GM21825 (cell line): ENCODE data around the gene PHLDA2.

Source experiments
- ATAC-seq: cut with Tn5 transposase; IDR thresholded peaks from one replicate; pipeline ENCODE4 v1.9.1; 2021; ENCODE audit warnings: mild to moderate bottlenecking, moderate library complexity; ENCODE audit not compliant: unreplicated experiment

The PHLDA2 gene

GRCh38 chr11:2898366-2899079 is 30.7 kb downstream of the PHLDA2 start:
- no peak for ATAC-seq

DNA sequence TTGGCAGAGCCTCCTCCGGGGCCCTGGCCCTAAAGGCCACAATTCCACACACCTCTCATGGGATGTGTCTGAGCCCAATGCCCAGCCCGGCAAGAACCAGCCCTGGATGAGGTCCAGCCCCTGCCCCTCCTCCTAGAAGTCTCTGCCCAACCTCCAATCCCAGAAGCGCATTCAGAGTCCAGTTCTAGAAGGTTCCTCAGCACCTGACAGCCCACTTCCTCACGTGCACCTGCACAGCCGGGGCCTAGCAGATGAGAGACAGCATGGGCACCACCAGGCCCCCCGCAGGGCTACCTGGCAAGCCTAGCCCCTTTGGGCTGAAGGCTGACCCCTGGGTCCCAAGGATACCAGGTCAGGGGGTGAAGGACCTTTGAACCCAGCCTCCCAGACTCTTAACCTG is 32.2 kb downstream of the PHLDA2 start:
- no peak for ATAC-seq

DNA sequence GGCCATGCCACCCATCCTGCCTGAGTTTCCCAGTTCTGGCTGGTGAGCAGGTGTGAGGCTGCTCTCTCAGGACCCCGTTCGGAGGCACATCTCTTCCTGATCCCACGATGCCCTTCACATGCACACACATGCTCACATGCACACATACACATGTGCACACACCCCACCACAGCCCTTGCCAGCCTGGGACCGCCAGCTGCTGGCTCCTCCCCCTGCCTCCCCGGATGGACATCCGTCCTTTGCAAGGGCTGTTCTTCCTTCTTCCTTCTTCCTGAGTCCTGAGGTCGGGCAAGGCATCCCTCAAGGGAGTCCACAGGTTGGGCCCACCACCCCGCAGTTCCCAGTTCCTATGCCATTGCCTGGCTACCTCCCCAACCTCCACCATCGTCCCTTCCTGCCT is 33.2 kb downstream of the PHLDA2 start:
- ATAC-seq: no peak

GRCh38 chr11:2893935-2894334 is 35.3 kb downstream of the PHLDA2 start:
- ATAC-seq: no peak

DNA sequence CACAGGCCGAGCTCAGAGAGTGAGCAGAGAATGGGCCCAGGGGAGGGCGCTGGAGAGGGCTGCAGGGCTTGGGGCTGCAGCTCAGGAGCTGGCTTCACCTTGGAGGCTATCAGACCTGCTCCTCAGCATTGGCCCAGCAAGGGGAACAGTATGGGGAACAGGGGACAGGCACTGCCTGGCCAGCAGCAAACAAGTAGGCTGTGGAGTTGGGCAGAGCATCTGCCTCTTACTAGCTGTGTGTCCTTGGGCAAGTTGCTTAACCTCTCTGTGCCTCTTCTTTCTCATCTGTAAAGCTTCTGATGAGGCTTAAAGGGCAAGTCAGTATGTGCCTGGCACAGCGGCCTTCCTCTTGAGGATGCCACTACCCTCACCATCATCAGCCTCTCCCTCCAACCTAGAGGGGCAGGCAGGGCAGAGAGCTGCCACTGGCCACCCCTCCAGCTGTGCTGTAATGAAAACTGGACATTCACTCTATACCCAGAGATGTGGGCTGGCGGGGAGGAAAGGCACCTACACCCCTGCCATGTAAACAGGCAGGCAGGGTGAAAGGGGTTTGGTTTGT is 36.2 kb downstream of the PHLDA2 start:
- no peak for ATAC-seq

GRCh38 chr11:2892215-2892966 is 36.8 kb downstream of the PHLDA2 start:
- ATAC-seq: no peak

- no peak for ATAC-seq
These were observed 37.6 kb downstream of the PHLDA2 start for GRCh38 chr11:2891326-2892214.

DNA sequence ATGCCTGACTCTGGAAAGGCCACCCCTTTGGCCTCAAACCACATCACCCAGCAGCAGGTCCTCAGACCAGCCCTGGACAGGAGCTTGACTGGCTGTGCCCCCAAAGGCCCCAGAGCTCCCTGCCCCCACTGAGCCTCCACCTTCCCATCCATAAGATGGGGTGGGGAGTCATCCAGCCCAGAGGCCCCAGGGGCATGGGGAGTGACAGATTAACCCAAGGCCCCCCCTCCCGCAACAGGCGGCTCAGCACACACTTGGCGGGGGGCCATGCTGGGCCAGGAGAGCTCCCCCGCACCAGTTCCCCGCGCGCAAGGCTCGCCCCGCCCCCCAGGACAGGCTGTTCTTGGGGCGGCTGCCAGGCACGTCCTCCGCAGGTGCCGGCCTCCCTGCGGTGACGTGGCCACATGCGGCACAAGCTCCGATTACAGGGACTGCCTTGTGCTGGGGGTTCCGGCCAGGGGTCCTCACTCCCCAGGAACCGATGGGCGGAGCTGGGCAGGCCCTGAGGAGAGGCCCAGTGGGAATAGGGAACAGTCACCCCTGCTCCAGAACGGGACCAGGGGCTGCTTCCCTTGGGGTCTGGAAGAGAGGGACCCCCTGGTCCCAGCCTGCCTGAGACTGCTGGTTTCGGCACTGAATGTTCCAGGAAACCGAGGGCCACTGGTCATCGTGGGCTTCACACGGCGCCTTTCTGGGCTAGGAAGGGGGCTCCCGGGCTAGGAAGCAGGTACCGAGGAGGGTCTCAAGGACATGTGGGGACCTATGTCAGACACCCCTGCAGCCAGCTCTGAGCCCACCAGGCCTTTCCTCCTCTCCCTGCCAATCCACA is 38.5 kb downstream of the PHLDA2 start:
- ATAC-seq: no peak

DNA sequence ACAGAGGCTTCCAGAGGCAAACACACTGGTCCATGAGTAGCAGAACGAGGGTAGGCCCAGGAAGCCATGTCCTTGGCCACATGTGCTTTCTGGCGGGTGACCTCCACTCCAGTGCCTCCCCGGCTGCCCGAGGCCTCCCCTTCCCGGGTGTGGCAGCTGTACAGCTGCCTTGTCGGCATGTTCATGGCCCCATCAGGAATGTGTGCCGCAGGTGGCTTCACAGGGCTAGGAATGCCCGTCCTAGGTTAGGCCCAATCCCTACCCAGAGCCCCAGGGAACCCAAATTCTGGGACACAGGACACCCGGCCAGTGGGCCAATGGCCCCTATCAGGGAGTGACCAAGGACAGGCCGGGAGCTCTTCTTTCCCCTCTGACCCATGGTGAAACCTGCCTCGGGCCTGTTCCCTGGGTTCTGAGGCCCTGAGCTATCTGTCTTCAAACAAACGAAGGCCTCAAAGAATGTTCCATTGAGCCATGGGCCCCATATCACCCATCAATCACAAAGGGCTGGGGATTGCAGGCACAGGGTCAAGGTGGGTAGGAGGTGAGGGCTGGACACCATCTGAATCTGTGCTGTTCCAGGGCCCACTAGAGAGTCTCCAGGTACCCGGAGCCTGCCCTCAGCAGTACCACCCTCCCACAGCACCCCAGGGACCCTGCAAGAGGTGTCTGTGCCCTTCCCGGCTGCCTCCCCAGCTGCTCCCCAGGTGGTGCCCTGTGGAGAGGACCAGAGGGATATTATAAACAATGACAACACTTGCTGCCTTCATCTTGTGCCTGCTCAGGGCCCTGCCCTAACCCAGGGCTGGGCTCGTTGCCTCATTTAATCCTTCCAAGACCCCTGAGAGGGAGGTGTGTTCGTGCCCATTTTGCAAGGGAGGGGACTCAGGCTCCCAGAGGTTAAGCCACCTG is 39.6 kb downstream of the PHLDA2 start:
- no peak for ATAC-seq

DNA sequence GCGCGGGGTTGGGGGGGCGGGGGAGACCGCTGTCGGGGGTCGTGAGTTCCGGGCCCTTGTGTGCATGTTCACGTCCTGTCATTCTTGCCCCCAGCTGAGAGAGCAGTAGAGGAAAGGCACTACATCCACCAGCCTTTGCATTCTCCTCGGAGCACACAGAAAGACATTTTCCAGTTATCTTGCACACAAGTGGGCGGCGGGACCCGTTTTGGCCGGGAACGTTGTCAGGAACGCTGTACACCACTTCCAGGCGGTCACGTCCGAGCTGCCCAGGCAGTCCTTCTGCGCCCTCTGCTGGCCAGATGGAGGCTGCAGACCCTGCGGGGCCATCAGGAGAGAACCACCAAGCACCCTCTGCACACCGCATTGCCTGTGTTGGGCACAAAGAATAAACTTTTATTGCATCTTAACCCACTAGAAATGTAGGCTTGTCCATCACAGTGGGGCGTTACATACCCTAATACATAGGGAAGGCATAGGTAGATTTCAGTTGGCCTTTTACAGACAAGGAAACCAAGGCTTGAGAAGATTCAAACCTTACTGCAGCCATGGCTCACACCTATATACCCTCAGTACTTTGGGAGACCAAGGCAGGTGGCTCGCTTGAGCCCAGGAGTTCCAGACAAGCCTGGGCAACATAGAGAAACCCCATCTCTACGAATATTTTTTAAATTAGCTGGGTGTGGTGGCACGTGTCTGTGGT is 40.8 kb downstream of the PHLDA2 start:
- no peak for ATAC-seq

DNA sequence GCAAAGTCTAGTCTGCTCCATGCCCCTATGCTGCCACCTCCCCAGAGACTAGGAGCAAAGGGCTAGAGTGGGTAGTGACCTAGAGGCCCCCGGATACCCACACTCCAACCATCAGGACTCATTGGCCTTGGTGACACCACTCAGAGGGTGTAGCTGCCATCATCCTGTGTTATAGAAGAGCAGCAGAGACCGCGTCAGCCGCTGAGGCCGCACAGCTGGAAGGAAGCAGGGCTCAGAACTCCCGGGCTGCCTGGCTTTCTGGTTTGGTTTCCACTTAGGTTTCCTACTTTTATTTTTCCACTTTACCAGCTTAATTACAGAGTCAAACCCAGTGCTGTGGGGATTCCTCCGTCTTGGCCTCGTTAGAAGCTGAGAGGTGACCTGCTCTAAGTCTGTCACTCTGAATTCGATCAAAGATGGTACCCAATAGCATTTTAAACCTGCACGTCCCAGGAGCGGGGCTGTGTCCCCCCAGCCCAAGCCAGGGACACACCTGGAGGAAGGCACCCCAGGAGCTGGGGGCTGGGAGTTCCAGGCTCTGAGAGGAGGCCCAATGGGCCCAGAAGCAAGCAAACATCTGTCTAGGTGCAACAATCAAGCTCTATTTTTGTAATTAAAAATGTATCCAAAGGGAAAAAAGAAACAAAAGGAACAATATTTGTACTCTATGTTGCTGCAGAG is 41.6 kb downstream of the PHLDA2 start:
- no peak for ATAC-seq

DNA sequence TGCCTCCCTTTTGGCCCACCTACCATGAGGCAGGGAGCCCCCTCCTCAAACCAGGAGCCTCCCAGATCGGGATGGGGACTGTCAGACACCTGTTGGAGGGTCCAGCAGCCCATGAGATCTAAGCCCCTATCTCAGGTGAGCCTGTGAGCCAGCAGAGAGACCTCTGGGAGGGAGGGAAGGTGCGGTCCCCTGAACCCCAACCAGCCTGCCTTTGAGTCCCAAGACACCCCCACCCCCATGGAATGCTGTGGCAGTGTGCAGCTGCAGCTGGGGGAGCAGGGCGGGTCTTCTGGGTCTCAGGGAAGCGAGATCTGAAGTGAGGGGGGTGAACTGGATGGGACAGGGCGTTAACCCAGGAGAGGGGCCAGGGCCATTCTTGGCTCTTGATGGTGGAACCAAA is 42.3 kb downstream of the PHLDA2 start:
- ATAC-seq: no peak

- peak; percentile 10 for ATAC-seq
These were observed 42.9 kb downstream of the PHLDA2 start for GRCh38 chr11:2886191-2886894.

DNA sequence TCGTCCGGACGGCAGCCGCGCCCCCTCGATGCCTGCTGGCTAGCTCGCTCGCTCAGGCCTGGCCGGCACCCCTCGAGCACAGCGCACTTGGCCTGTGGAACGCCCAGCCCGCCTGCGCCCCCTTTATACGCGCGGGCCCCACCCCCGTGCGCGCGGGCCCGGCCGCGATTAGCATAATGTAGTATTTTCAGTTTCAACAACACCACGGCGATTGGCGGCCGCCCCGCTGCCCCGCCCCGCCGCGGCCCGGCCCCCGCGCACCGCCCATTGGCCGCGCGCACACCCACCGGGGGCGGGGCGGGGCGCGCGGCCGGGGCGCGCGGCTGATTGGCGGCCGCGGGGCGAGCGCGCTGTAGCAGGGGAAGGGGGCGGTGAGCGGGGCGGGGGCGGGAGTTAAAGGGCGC is 43.5 kb downstream of the PHLDA2 start, which contains the start of gene CDKN1C:
Gene CDKN1C, minus strand, starts transcription at position 98 of the 404 bp plus-strand sequence. CDS start 319 bp downstream, outside the sequence.
- ATAC-seq: peak; percentile 62

DNA sequence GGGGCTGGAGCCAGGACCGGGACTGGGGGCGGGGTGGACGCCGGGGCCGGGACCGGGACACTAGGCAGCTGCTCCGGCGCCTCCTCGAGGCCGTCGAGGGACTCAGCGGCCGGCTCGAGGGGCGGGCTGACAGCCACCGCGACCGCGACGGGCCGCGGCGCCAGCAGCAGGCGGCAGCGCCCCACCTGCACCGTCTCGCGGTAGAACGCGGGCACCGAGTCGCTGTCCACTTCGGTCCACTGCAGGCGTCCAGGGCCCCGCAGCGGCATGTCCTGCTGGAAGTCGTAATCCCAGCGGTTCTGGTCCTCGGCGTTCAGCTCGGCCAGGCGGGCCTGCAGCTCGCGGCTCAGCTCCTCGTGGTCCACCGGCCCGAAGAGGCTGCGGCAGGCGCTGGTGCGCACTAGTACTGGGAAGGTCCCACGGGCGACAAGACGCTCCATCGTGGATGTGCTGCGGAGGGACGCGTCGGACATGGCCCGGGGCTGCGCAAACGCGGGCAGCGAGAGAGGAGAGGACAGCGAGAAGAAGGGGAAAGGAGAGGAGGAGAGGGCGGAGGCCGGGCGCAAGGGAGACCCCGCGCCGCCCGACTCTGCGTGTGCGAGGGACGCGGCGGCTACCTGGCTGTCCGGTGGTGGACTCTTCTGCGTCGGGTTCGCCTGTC is 44.1 kb downstream of the PHLDA2 start:
- peak; percentile 3 for ATAC-seq

- no peak for ATAC-seq
These were observed 45.0 kb downstream of the PHLDA2 start for GRCh38 chr11:2883979-2884815.
